Body of pancreas (tissue), 4 donors: ENCODE results near the gene MRPL11.

Experiments used
- POLR2A ChIP-seq, 3 donors: fragments of 450-650 bp; IDR thresholded peaks; one replicate each; pipeline ENCODE4 v1.6.1; 2016; ENCODE audit warnings: antibody characterized with exemption in 3 of 3, mild to moderate bottlenecking in 2 of 3
- TF ChIP-seq, protein P1 (sequence below), 7 experiments: fragments of 450-650 bp in 4 of 7; fragments of 200-600 bp in 3 of 7; sonication (generic) in 3 of 7; IDR thresholded peaks; one replicate each; pipeline ENCODE4 v1.5.1; 2016 to 2019; ENCODE audit warnings: antibody characterized with exemption in 7 of 7

DNA sequence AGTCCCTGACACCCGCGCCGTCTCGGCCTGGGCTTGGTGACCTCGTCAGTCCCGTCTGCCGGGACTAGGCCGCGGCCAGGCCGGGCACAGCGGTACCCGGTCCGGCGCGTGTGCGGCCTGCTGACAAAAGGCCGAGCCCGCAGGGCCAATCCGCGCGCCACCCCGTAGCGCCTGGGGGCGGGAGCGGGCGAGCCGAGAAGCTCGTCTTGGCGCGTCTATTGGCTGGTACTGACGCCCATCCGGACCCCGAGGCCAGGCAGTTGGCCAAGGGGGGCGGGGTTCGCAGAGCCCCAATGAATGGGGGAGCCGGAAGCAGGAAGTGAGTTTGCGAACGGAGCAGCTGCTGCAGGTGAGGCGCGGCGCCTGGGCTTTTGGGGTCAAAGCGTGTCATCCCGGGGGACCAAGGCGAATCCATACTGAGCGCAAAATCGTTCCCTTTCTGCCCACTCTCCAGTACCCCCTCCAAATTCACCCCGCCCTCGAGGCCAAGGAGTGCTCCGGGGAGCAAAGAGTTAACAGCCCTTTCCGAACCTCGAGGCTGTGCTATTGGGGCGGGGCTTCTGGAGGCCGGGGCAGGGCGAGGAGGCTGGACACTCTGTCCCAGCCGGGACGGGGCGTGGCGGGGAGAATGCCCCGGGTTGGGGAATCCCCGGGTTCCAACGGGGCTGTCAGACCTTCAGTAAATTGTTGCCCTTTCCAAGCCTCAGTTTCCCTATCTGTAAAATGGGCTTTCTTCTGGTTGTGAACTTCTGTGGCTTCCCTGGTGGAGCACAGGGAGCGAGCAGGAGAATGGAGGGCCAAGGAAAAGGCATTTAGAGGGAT, 41.7 kb upstream of the MRPL11 start, which contains the start of gene DPP3:
- TF ChIP-seq, protein P1, sequence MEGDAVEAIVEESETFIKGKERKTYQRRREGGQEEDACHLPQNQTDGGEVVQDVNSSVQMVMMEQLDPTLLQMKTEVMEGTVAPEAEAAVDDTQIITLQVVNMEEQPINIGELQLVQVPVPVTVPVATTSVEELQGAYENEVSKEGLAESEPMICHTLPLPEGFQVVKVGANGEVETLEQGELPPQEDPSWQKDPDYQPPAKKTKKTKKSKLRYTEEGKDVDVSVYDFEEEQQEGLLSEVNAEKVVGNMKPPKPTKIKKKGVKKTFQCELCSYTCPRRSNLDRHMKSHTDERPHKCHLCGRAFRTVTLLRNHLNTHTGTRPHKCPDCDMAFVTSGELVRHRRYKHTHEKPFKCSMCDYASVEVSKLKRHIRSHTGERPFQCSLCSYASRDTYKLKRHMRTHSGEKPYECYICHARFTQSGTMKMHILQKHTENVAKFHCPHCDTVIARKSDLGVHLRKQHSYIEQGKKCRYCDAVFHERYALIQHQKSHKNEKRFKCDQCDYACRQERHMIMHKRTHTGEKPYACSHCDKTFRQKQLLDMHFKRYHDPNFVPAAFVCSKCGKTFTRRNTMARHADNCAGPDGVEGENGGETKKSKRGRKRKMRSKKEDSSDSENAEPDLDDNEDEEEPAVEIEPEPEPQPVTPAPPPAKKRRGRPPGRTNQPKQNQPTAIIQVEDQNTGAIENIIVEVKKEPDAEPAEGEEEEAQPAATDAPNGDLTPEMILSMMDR (IDR thresholded peaks at IDR 0.05), result peak in 2 of 7 experiments; percentile 7 to 20
- peak; percentile 95 to 97 (median 97) for TF ChIP-seq POLR2A (IDR thresholded peaks at IDR 0.05)
